ENCODE measurements around the gene RPL7L1. TPM values are rescaled to one million over a fixed set of nuclear protein-coding genes. Genes with fewer than 3 reads are reported as not detected.
A peak's percentile ranks its signal among the peaks of the same experiment; 100 is the strongest.

RPL7L1 gene
- total and polyA plus RNA-seq, 2 of the 13 experiments (the other 11 are each of a cell fraction or from before 2014, with no cell fraction given): 51.6 to 179 TPM

DNA sequence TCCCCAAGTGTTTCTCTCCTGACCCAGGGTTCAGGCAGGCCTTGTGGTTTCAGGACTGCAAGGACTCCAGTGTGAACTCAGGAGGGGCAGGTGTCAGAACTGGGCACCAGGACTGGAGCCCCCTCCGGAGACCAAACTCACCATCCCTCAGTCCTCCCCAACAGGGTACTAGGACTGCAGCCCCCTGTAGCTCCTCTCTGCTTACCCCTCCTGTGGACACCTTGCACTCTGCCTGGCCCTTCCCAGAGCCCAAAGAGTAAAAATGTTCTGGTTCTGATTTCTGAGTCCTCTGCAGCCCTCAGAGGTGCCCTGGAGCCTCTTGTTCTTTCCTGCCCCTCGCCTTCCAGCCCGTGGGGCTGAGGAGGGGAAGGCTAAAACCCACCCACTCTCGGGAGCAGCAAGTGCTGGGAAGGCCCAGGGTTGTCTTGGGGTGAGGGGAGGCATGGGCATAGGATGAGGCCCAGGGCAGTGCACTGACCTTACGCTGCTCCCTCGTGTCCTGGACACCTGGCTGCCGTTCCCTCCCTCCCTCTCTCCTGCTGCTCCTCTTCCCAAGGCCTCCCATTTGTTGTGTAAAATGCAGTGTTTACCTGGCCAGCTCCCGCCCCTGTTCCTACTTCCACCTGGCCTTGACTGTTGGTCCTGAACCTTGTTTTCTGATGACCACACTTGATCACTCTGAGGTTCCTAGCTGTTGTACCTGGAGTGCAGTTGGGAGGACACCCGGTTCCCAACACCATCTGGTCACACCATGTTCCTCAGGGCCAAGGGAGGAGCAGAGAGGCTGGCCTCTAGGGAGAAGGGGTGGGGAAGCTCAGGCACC, 59.8 kb downstream of the RPL7L1 start (continued):
- TF ChIP-seq JDP2 (CRISPR knock-in tag; IDR thresholded peaks at IDR 0.05; ENCODE audit: borderline replicate concordance): no peak; the same call in 1 of the 2 replicates
- peak; percentile 38; the same call in 1 of the 2 replicates for TF ChIP-seq GFI1 (CRISPR knock-in tag; IDR thresholded peaks at IDR 0.05; ENCODE audit: borderline replicate concordance)
- no peak for TF ChIP-seq ZNF772 (CRISPR knock-in tag; IDR thresholded peaks at IDR 0.05)
- TF ChIP-seq ZNF138 (CRISPR knock-in tag; IDR thresholded peaks at IDR 0.05; ENCODE audit: low read depth): no peak
- TF ChIP-seq, protein P1, sequence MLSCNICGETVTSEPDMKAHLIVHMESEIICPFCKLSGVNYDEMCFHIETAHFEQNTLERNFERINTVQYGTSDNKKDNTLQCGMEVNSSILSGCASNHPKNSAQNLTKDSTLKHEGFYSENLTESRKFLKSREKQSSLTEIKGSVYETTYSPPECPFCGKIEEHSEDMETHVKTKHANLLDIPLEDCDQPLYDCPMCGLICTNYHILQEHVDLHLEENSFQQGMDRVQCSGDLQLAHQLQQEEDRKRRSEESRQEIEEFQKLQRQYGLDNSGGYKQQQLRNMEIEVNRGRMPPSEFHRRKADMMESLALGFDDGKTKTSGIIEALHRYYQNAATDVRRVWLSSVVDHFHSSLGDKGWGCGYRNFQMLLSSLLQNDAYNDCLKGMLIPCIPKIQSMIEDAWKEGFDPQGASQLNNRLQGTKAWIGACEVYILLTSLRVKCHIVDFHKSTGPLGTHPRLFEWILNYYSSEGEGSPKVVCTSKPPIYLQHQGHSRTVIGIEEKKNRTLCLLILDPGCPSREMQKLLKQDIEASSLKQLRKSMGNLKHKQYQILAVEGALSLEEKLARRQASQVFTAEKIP (CRISPR knock-in tag; IDR thresholded peaks at IDR 0.05; ENCODE audit: borderline replicate concordance): no peak
- no peak for TF ChIP-seq U2AF2 (IDR thresholded peaks at IDR 0.05; ENCODE audit: low read depth, low read length)
- TF ChIP-seq KMT2A (CRISPR knock-in tag; IDR thresholded peaks at IDR 0.05): no peak
- TF ChIP-seq, protein P2, sequence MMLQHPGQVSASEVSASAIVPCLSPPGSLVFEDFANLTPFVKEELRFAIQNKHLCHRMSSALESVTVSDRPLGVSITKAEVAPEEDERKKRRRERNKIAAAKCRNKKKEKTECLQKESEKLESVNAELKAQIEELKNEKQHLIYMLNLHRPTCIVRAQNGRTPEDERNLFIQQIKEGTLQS (CRISPR knock-in tag; IDR thresholded peaks at IDR 0.05): no peak
- no peak for TF ChIP-seq NR3C1 (CRISPR knock-in tag; IDR thresholded peaks at IDR 0.05)
- TF ChIP-seq, protein P3, sequence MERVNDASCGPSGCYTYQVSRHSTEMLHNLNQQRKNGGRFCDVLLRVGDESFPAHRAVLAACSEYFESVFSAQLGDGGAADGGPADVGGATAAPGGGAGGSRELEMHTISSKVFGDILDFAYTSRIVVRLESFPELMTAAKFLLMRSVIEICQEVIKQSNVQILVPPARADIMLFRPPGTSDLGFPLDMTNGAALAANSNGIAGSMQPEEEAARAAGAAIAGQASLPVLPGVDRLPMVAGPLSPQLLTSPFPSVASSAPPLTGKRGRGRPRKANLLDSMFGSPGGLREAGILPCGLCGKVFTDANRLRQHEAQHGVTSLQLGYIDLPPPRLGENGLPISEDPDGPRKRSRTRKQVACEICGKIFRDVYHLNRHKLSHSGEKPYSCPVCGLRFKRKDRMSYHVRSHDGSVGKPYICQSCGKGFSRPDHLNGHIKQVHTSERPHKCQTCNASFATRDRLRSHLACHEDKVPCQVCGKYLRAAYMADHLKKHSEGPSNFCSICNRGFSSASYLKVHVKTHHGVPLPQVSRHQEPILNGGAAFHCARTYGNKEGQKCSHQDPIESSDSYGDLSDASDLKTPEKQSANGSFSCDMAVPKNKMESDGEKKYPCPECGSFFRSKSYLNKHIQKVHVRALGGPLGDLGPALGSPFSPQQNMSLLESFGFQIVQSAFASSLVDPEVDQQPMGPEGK (CRISPR knock-in tag; IDR thresholded peaks at IDR 0.05): peak; percentile 52; the same call in 1 of the 2 replicates
- TF ChIP-seq, protein P4, sequence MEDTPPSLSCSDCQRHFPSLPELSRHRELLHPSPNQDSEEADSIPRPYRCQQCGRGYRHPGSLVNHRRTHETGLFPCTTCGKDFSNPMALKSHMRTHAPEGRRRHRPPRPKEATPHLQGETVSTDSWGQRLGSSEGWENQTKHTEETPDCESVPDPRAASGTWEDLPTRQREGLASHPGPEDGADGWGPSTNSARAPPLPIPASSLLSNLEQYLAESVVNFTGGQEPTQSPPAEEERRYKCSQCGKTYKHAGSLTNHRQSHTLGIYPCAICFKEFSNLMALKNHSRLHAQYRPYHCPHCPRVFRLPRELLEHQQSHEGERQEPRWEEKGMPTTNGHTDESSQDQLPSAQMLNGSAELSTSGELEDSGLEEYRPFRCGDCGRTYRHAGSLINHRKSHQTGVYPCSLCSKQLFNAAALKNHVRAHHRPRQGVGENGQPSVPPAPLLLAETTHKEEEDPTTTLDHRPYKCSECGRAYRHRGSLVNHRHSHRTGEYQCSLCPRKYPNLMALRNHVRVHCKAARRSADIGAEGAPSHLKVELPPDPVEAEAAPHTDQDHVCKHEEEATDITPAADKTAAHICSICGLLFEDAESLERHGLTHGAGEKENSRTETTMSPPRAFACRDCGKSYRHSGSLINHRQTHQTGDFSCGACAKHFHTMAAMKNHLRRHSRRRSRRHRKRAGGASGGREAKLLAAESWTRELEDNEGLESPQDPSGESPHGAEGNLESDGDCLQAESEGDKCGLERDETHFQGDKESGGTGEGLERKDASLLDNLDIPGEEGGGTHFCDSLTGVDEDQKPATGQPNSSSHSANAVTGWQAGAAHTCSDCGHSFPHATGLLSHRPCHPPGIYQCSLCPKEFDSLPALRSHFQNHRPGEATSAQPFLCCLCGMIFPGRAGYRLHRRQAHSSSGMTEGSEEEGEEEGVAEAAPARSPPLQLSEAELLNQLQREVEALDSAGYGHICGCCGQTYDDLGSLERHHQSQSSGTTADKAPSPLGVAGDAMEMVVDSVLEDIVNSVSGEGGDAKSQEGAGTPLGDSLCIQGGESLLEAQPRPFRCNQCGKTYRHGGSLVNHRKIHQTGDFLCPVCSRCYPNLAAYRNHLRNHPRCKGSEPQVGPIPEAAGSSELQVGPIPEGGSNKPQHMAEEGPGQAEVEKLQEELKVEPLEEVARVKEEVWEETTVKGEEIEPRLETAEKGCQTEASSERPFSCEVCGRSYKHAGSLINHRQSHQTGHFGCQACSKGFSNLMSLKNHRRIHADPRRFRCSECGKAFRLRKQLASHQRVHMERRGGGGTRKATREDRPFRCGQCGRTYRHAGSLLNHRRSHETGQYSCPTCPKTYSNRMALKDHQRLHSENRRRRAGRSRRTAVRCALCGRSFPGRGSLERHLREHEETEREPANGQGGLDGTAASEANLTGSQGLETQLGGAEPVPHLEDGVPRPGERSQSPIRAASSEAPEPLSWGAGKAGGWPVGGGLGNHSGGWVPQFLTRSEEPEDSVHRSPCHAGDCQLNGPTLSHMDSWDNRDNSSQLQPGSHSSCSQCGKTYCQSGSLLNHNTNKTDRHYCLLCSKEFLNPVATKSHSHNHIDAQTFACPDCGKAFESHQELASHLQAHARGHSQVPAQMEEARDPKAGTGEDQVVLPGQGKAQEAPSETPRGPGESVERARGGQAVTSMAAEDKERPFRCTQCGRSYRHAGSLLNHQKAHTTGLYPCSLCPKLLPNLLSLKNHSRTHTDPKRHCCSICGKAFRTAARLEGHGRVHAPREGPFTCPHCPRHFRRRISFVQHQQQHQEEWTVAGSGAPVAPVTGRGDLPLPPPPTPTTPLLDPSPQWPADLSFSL (CRISPR knock-in tag; IDR thresholded peaks at IDR 0.05): peak; percentile 74
- TF ChIP-seq DNMT3B (CRISPR knock-in tag; conservative IDR thresholded peaks at IDR 0.05): no peak
- TF ChIP-seq HDAC2 (CRISPR knock-in tag; IDR thresholded peaks at IDR 0.05): peak; percentile 92
- peak; percentile 88 for TF ChIP-seq ZNF343 (CRISPR knock-in tag; IDR thresholded peaks at IDR 0.05)
- TF ChIP-seq TOPORS (CRISPR knock-in tag; IDR thresholded peaks at IDR 0.05): peak; percentile 67; the same call in 1 of the 2 replicates
- TF ChIP-seq ETV6 (CRISPR knock-in tag; conservative IDR thresholded peaks at IDR 0.05): no peak
- peak; percentile 89 for TF ChIP-seq ZSCAN29 (CRISPR knock-in tag; conservative IDR thresholded peaks at IDR 0.05)
- no peak for TF ChIP-seq KAT7 (CRISPR knock-in tag; IDR thresholded peaks at IDR 0.05; ENCODE audit: borderline replicate concordance)
- TF ChIP-seq ZKSCAN8 (CRISPR knock-in tag; IDR thresholded peaks at IDR 0.05; ENCODE audit: borderline replicate concordance): 0 out of 2 replicates have a peak, but pooled peaks have one; percentile 35
